Lower leg skin (tissue), 4 donors: ENCODE data around the gene ANO1. TPM values are rescaled to one million over a fixed set of nuclear protein-coding genes. Genes with fewer than 3 reads are reported as not detected.
"Not testable (repeated sequence)": the region's sequence is repeated elsewhere in the genome, so short reads cannot be mapped to it uniquely, and the experiment has no call there.

Experiments used
- DNase-seq, 2 donors: peaks; one replicate each; pipeline ENCODE4 v3.0.0-alpha.2; 2019; ENCODE audit warnings: low spot score in 2 of 2
- H3K4me3 ChIP-seq: fragments of 200-600 bp; sonication (generic); 2 replicates; pipeline ENCODE4 v1.5.1; 2017; ENCODE audit warnings: mild to moderate bottlenecking, low read depth; ENCODE audit not compliant: poor library complexity, severe bottlenecking
- POLR2A ChIP-seq, 2 donors: fragments of 450-650 bp; IDR thresholded peaks; one replicate each; pipeline ENCODE4 v1.6.1; 2016 to 2017; ENCODE audit warnings: antibody characterized with exemption in 2 of 2, mild to moderate bottlenecking in 1 of 2, moderate library complexity in 1 of 2
- WGBS, 2 donors: methylation state at CpG; one replicate each; pipeline ENCODE4 v1.1.5; 2018; 5-methylcytosine and 5-hydroxymethylcytosine counted together
- intact Hi-C: fragments of 100-400 bp; cut with DNase I; formaldehyde crosslinking; loops from one replicate; pipeline ENCODE4 v1.15.0; 2023; ENCODE audit warnings: low total_unique reads
- total RNA-seq, 4 donors: library from RNA; depleted of rRNA; stranded (reverse); fragments of >200 nt; gene quantifications; one replicate each; pipeline ENCODE4 v1.1.0, GENCODE V29; 2016
- TF ChIP-seq, protein P1 (sequence below), 3 donors: fragments of 450-650 bp; IDR thresholded peaks; one replicate each; pipeline ENCODE4 v1.5.1; 2016; ENCODE audit warnings: antibody characterized with exemption in 3 of 3, mild to moderate bottlenecking in 3 of 3, moderate library complexity in 2 of 3

The ANO1 gene
- total RNA-seq, 4 donors from 2014 or later: 55.1 to 106 (median 76.8) TPM

DNA sequence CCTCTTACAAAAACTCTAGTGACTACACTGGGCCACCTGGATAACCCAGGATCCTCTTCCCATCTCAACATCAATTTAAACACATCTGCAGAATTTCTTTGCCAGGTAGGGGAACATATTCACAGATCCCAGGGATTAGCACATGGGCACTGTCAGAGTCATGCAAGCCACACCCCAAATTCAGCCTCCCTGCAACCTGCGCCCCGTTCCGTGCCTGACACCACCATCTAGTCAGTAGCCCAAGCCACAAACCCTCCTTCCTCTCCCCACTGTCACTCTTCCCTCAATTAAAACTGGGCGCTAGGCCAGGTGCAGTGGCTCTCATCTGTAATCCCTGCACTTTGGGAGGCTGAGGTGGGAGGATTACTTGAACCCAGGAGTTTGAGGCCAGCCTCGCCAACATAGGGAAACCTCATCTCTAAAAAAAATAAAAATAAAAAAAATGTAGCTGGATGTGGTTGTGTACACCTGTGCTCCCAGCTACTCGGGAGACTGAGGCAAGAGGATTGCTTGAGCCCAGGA is 131.3 kb downstream of the ANO1 start:
- no peak for TF ChIP-seq POLR2A (IDR thresholded peaks at IDR 0.05)
- TF ChIP-seq, protein P1, sequence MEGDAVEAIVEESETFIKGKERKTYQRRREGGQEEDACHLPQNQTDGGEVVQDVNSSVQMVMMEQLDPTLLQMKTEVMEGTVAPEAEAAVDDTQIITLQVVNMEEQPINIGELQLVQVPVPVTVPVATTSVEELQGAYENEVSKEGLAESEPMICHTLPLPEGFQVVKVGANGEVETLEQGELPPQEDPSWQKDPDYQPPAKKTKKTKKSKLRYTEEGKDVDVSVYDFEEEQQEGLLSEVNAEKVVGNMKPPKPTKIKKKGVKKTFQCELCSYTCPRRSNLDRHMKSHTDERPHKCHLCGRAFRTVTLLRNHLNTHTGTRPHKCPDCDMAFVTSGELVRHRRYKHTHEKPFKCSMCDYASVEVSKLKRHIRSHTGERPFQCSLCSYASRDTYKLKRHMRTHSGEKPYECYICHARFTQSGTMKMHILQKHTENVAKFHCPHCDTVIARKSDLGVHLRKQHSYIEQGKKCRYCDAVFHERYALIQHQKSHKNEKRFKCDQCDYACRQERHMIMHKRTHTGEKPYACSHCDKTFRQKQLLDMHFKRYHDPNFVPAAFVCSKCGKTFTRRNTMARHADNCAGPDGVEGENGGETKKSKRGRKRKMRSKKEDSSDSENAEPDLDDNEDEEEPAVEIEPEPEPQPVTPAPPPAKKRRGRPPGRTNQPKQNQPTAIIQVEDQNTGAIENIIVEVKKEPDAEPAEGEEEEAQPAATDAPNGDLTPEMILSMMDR (IDR thresholded peaks at IDR 0.05): no peak
- H3K4me3 ChIP-seq: no peak overlapping the region
- WGBS, 2 donors: 88 to 91% methylated on average over 6 of the region's 6 CpGs
- DNase-seq: no peak
- intact Hi-C loops: no loop called here

DNA sequence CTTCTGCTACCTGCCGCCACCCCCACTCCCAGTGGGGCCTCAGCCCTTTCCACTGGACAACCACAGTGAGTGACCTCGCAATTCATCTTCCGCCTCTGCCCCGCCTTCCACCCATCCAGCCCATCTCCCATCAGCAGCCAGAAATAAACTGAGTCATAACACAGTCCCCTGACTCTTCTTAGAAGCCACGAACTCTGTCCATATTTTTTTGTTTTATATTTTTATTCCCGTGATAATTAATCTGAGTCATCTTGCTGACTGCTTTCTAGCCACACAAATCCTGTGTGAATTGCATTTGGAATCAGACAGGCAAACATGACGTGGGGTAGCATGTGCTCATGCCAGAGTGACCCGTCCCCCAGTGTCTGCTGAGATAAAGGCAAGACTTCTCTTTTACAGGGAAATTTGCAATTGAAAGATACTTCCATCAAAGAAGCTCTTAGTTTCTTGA is 132.0 kb downstream of the ANO1 start:
- TF ChIP-seq, protein P1 (IDR thresholded peaks at IDR 0.05): no peak
- TF ChIP-seq POLR2A (IDR thresholded peaks at IDR 0.05): no peak
- WGBS, 2 donors: 60 to 62% methylated on average over 8 of the region's 8 CpGs

DNA sequence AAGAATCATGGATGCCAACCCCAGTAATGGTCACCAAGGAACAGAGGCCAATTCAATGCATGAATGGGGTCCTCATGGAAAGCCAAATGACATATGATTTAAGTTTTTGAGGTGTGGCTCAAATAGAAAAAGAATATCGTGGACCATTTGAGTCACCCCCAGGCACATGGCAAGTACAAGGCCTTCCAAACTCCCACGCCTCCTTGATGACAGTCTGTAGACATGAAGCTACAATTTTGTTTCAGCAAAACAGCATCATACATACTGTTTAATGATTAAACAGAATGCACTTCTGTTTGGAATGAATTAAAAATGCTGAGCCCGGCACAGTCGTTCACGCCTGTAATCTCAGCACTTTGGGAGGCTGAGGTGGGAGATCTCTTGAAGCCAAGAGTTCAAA is 132.4 kb downstream of the ANO1 start:
- intact Hi-C loops: no loop called here
- WGBS, 2 donors: 63 to 69% methylated on average over 5 of the region's 5 CpGs
- no peak for DNase-seq
- TF ChIP-seq, protein P1 (IDR thresholded peaks at IDR 0.05): no peak
- TF ChIP-seq POLR2A (IDR thresholded peaks at IDR 0.05): no peak
- no peak overlapping the region for H3K4me3 ChIP-seq

More for the DNA sequence above, 132.0 kb downstream of the ANO1 start:
- intact Hi-C loops: no loop called here
- no peak overlapping the region for H3K4me3 ChIP-seq
- no peak for DNase-seq

DNA sequence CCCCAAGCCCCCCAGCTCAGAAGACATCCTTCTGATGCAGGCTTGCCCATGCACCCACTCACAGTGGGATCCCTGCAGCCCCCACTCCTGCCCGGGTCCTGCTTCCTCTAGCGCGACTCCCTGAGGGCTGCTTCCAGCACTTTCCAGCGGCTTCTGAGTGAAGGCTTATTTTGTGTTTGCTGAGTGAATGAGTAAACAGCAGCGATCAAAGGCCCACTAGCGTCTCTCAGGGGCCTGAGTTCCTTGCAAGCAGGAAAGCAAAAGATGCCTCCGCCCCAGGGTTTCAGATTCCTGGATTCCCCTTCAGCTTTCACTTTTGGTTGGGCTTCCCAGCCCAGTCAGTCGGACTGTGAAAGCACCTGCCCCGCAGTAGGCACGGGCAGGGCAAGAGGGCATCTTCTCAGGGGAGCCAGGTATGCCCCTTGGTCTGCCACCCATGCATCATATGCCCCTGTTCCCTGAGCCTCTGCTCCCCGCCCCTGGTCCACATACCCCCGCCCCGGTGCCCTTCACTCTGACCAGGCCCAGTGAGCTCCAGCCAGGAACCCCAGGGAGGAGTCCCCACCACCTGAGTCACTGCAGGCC is 134.2 kb downstream of the ANO1 start:
- 70% methylated on average over 13 of the region's 13 CpGs for WGBS, 2 donors
- intact Hi-C loops: no loop called here
- TF ChIP-seq POLR2A (IDR thresholded peaks at IDR 0.05): no peak
- TF ChIP-seq, protein P1 (IDR thresholded peaks at IDR 0.05): no peak
- H3K4me3 ChIP-seq: no peak overlapping the region
- no peak for DNase-seq

- intact Hi-C loops, H3K4me3 ChIP-seq, DNase-seq: not testable (repeated sequence)
- WGBS, 2 donors: 75 to 82% methylated on average over 5 of the region's 5 CpGs
These were observed 139.3 kb downstream of the ANO1 start for GRCh38 chr11:70217388-70217787.

- intact Hi-C loops, H3K4me3 ChIP-seq, DNase-seq: not testable (repeated sequence)
- 69 to 71% methylated on average over 8 of the region's 8 CpGs for WGBS, 2 donors
These were observed 140.0 kb downstream of the ANO1 start for GRCh38 chr11:70218076-70218475.

- TF ChIP-seq POLR2A (IDR thresholded peaks at IDR 0.05): no peak
- TF ChIP-seq, protein P1 (IDR thresholded peaks at IDR 0.05): no peak
- 67 to 74% methylated on average over 3 of the region's 3 CpGs for WGBS, 2 donors
- no peak overlapping the region for H3K4me3 ChIP-seq
- intact Hi-C loops: loop anchor here (5.0 kb wide), 1 partner anchor 1162 kb away; no protein-coding TSS in a partner anchor
- no peak for DNase-seq
These were observed 142.0 kb downstream of the ANO1 start for GRCh38 chr11:70220136-70220535.
